BE2C (cell line): ENCODE results near the gene LSMEM2.

Source experiments
- DNase-seq: peaks from one replicate; pipeline ENCODE4 v3.0.0-alpha.2; 2020
- H3K27me3 ChIP-seq: fragments of 250-450 bp; sonication (Bioruptor Pico); 2 replicates; pipeline ENCODE4 v1.5.1; 2020; ENCODE audit warnings: mild to moderate bottlenecking
- H3K36me3 ChIP-seq: fragments of 250-450 bp; sonication (Bioruptor Pico); 2 replicates; pipeline ENCODE4 v1.5.1; 2020; ENCODE audit warnings: mild to moderate bottlenecking
- H3K4me1 ChIP-seq: fragments of 250-450 bp; sonication (Bioruptor Pico); 2 replicates; pipeline ENCODE4 v1.5.1; 2020
- H3K4me3 ChIP-seq: 2 replicates; pipeline ENCODE4 v1.5.1; 2011; ENCODE audit warnings: low read depth, low read length
- H3K9me3 ChIP-seq: fragments of 250-450 bp; sonication (Bioruptor Pico); 2 replicates; pipeline ENCODE4 v1.5.1; 2020
- CTCF ChIP-seq: IDR thresholded peaks from 2 replicates; pipeline ENCODE4 v1.5.1; 2012; ENCODE audit warnings: mild to moderate bottlenecking, low read depth, low read length

Gene LSMEM2

DNA sequence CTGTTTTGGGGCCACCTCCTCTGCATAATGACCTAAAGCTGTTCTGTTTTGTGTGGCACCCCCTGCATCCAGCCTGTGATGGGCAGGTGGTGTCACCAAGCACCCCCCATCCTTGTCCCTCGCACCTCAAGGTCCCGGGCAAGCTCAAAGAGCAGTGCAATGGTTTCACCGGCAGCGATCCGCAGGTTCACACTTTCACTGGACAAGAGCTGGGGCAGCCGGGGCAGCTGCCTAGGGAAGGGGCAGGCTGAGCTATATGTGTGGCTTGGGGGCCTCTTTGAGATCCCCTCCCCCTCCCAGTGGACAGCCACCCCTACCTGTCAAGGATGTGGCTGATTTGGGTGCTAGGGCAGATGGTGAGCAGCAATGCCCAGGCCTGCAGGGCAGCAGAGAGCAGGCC lies 10.2 kb downstream of the LSMEM2 start:
- Histone ChIP-seq H3K36me3 (peaks cover 27% of the 10 kb centered on the region), H3K27me3 (no peaks in the 10 kb centered on the region), H3K4me3 (no peak overlapping the region), H3K4me1 (no peaks in the 10 kb centered on the region), H3K9me3 (no peaks in the 10 kb centered on the region)
- no peak for TF ChIP-seq CTCF
- DNase-seq, result no peak

DNA sequence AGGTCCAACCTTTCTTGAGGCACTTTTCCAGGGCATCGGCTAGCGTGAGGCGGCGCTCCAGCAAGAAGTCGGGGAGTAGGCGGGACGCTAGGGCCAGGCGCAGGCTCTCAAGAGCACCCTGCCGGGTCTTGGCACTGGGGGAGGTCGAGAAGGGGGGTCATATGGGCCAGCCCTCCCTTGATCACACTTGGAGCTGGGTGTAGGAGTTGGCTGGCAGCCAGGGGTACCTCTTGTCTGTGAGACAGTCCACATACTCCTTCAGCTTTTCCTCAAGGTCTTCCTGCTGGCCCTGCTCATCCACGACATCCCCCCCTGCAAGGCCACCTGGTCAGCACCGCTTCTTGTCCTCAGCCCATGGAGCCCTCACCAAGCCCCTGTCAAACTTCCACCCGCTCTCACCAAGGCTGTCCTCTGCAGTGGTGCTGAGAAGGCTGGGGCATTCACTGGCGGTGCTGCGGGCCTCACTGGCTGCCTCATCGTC lies 11.3 kb downstream of the LSMEM2 start:
- TF ChIP-seq CTCF, result no peak
- Histone ChIP-seq H3K27me3 (no peaks in the 10 kb centered on the region), H3K9me3 (no peaks in the 10 kb centered on the region), H3K4me3 (no peak overlapping the region), H3K36me3 (peaks cover 27% of the 10 kb centered on the region), H3K4me1 (no peaks in the 10 kb centered on the region)
- no peak for DNase-seq

DNA sequence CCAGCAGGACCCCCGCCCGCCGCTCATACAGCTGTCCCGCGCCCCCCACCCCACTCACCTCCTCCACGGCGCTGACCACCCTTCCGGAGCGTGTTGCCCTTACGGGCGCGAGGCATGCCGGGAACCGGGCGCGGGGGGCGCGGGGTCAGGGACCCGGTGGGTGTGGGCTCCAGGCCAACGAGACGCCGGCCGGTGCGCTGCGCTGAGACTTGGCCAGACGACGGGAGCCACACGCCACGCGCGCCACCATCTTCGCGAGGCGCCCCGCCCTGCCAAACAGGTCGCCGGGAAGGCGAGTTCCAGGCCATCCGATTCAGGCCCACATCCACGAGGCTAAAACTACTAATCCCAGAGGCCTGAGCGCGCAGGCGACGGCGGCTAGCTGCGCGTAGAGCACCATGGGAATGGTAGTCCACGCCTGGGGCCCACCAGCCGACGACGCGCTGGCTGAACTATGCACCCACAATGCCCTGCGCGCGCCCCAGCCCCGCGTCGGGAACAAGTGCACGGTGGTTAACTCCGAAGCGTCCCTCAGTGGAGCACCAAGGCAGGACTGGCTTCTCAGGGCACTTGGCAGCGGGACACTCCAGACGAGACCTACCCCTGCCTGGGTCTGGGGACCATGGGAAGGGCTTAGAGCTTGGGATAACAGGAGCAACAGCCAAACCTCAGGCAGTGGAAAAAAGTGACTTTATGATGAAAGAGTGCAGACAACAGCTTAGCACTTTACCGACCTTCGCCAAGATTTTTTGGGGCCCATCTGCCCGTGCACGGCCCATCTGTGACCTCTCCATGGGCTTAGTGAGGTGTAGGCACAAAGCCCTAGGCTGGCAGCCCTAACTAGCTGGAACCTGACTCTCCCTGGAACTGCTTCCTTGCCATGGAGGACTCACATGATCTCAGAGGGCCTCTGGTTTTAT lies 13.5 kb downstream of the LSMEM2 start, which contains the start of gene IFRD2:
Gene IFRD2 (minus strand): TSS at position 271 of the 920 bp plus-strand sequence. CDS start 155 bp downstream, at position 116.
- H3K9me3 ChIP-seq, result no peaks in the 10 kb centered on the region
- no peak for TF ChIP-seq CTCF
- H3K36me3 ChIP-seq, result peaks cover 24% of the 10 kb centered on the region
- no peaks in the 10 kb centered on the region for H3K4me1 ChIP-seq
- H3K27me3 ChIP-seq, result no peaks in the 10 kb centered on the region
- peak; percentile 93 for DNase-seq
- peak within 1 kb of the TSS; percentile 88 for H3K4me3 ChIP-seq

DNA sequence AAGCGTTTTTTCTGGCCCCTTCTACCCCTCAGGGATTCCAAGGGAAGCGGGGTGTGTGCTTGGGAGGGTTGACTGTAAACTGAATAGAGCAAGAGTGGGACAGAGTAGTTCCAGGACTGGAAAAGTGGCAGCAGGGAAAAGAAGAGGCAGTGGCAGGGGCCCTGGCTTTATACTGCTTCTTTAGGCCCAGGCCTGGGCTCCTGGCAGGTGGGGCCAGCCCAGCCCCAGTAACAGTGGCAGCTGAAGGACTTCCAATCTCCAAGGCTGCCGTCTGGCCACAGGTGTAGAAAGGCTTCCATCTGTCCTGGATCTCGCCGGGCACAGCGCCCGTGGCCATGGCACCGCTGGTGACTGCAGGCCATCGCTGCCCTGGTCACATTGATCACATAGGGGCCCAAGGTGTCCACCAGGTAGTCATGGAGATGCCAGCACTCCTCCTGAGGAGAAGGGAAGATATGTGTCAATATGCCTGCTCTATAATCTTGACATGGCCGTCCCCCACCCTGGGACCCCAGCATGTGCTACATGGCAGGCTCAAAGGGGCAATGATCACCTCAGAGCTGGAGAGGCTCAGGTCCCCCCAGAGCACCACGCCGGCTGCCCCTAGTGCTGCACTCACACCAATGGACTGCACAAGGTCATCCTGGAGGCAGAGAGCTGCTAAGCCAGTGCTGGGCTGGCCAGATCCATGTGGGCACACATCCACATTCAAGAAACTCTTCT lies 14.4 kb downstream of the LSMEM2 start:
- TF ChIP-seq CTCF, result no peak
- H3K4me1 ChIP-seq, result no peaks in the 10 kb centered on the region
- no peaks in the 10 kb centered on the region for H3K9me3 ChIP-seq
- peaks cover 19% of the 10 kb centered on the region for H3K36me3 ChIP-seq
- no peak for DNase-seq
- H3K27me3 ChIP-seq, result no peaks in the 10 kb centered on the region
- no peak overlapping the region for H3K4me3 ChIP-seq

DNA sequence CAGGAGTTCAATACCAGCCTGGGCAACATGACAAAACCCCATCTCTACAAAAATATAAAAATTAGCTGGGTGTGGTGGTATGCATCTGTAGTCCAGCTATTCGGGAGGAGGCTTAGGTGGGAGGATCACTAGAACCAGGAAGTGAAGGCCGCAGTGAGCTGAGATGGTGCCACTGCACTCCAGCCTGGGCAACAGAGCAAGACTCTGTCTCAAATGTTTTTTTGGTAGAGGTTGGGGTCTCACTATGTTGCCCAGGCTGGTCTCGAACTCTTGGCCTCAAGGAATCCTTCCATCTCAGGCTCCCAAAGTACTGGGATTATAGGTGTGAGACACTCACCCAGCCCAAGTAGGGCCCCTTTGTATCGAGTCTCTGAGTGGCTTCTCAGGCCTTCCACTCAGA lies 15.2 kb downstream of the LSMEM2 start:
- no peaks in the 10 kb centered on the region for H3K4me1 ChIP-seq
- TF ChIP-seq CTCF, result no peak
- H3K36me3 ChIP-seq, result peaks cover 13% of the 10 kb centered on the region
- H3K4me3 ChIP-seq, result no peak overlapping the region
- H3K9me3 ChIP-seq, result no peaks in the 10 kb centered on the region
- DNase-seq, result no peak
- H3K27me3 ChIP-seq, result no peaks in the 10 kb centered on the region
